GM19455 (cell line): Measurements from ENCODE around the gene UBLCP1.

Experiments
- ATAC-seq: cut with Tn5 transposase; IDR thresholded peaks from one replicate; pipeline ENCODE4 v1.9.1; 2021; ENCODE audit not compliant: unreplicated experiment

The UBLCP1 gene

GRCh38 chr5:159310511-159310910 lies 47.4 kb downstream of the UBLCP1 start:
- ATAC-seq: no peak

DNA sequence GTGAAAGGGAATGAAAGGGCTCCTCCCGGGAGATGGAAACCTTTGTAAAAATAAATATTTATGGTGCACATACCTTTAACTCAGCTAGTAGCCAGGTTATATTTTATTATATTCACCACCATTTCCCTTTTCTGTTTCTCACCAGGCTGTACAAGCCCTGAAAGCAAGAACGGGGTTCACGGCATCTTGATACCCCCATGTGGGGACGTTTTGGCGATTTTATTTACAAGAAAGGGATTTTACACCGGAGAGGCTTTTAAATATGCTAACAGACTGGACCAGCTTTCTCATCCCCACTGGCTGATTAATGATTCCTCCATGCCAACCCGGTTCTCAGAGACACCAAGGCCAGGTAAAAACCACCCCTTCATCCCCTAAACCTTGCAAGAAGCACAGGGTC lies 48.0 kb downstream of the UBLCP1 start:
- ATAC-seq: no peak

GRCh38 chr5:159313197-159313596 lies 50.1 kb downstream of the UBLCP1 start:
- no peak for ATAC-seq

DNA sequence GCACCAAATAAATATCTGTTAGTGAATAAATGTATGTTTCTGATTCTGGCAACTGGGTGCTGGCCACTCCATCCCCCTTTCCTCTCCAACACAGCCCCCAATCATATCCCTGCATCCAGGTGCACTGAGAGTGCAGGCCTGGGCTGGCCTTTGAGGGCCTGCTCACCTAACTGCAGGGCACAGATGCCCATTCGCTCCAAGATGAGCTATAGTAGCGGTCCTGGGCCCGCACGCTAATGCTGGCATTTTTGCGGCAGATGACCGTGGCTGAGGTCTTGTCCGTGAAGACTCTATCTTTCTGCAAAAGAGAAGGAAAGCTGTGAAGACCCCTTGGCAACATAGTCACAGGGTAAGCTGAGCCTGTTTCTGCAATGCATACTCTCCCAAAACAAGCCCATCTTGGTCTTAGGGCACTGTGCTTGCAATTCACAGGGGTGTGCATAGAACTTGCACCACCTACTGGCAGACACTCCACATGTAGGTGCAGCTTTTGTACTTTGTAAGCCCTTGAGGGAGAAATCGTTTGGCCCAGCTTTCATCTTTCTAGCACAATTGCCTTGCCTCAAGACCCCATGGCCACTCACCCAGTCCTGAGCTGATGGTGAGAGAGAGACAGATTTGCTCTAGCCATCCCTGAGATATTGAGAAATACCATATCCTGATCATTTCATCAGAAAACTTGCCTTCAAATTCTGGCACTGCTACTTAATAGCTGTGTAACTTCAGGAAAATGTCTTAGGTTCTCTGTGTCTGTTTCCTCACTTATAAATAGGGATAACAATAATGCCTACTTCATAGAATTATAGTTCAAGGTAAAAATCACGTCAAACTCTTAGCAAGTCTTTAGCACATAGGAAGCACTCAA lies 53.7 kb downstream of the UBLCP1 start:
- no peak for ATAC-seq

DNA sequence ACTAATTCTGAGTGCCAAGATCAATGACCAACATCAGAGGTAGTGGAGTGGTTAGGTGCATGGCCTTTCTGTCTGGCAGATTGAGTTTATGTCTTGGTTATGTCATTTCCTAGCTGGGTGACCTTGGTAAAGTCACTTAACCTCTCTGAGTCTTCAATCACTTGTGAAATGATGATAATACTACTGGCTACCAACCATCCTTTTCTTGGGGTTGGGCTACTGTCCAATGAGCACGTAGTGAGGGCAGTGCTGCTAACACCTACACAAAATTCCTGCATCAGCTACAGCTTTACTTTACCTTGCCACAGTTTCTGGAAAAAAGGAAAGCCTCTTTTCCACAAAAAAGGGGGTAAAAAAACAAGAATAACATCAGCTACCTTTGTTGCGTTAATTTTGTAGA lies 54.8 kb downstream of the UBLCP1 start:
- no peak for ATAC-seq

DNA sequence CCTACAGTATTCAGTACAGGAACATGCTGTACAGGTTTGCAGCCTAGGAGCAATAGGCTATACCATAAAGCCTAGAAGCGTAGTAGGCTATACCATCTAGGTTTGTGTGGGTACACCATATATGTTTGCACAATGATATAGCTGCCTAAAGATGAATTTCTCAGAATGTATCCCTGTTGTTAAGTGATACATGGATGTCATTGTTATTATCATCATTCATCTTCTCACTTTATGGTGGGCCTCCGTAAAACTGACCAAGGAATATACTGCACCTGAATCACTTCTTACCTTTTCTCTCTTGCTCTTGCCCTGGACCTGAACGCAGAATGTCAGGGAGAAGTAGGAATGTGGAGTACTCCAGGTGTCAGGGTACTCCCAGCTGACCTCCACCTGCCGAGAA lies 55.4 kb downstream of the UBLCP1 start:
- ATAC-seq: no peak

- no peak for ATAC-seq
Measured at GRCh38 chr5:159319363-159319762, 56.3 kb downstream of the UBLCP1 start.

DNA sequence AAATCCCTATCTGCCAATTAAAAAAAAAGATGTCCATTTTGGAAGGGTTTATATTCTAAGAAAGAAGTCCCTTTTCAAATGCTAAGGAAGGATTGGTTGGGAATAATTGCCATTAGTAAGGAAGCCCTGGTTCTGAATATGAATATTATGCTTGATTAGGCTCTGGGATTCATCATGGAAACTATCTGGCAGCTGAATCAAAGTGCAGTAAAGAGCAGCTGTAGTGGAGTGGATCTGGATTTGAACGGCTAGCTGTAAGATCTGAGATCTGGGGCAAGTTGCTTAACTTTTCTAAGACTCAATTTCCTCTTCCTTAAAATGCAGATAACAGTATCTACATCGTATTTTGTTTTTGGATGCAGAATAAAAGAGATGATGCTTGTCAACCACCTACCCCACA lies 56.7 kb downstream of the UBLCP1 start:
- no peak for ATAC-seq

DNA sequence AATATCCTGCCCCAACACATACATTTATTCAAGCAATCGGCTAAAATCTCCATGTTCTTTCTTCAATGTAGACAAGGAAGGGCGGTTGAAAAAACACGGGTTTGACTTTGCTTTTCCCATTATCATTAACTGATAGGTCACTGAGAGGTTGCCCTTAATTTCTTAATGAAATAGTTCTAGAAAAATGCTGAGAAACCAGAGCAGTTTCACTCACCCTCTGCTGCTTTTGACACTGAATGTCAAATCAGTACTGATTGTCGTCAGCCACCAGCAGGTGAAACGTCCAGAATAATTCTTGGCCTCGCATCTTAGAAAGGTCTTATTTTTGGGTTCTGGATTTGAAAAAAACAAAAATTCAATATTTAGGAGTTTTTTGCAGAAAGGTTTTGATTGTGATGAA lies 59.1 kb downstream of the UBLCP1 start:
- no peak for ATAC-seq

DNA sequence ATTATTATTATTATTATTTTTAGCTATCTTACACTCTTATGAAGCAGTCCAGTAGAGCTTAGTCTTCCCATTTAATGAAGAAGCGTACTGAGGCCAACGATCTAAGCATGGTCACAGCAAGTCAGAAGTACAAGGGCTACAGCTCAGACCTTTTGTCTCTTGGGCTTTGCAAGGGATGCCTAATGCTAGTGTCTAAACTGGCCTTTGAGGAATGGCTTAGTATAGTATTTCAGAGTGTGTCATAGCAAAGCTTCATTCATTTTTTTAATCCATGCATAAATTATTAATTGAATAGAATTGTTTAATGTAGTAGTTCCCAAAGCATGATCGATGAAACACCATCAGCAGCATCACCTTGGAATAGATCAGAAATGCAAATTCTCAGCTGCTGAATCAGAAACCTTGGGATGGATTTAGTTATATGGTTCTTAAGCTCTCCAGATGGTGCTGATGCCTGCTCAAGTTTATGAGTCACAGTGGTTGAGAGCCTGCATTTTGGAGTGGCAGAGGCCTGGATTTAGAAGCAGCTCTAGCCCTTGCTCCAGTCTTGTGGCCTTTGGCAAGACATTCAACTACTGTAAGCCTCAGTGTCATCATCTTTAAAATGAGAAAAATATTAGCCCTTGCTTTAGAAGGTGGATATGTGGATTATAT lies 61.1 kb downstream of the UBLCP1 start:
- ATAC-seq: no peak

DNA sequence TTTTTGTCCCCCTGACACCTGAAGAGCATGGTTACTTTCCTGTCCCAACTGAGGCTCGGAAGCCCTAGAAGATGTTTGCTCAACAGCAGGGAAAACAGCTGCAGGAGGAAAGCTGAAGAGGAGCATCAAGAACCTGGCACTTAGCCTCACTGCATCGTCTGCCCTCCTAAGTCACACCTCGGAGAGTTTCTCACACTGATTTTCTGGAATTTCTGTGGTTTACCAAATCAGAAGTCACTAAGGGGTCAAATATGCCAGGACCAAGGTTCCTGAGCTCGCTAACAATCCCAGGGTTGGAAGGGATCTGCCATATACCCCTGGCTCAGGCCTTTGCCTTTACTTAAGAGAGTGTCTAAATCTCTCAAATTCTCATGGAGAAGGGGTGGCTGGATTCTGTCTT lies 61.9 kb downstream of the UBLCP1 start:
- no peak for ATAC-seq

DNA sequence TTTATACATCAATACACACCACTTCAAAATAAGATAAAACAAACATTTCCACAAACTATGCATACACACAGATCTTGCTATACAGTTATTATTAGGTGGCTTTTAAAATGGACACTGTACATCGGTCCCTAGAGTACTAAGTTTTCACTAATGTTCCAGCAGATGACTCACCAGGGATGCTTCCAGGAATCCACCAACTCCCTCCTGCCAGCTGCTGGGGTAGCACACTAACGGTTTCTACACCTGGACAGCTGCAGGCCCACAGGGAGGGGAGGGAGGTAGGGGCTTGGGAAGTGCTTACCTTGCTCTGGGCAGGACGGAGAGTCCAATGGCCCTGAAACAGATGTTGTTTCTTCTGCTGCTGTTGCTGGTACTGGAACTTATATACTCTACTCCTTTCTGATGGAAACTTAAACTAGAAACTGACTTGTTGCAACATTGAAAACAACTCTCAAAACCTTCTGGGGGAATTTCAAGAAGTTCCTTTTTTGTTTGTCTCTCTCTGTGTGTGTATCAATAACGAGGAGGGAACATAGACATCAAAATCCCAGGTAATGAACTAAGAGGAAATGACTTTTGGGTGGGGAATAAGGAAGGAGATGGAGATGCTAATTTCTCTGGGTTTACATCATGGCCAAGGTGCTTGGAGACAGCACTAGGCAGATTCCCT lies 67.2 kb downstream of the UBLCP1 start, which contains the start of gene IL12B:
TSS of gene IL12B (minus strand) at position 357 of the 670 bp plus-strand sequence. CDS start 3,705 bp downstream, outside the sequence.
- no peak for ATAC-seq

- peak; percentile 86 for ATAC-seq
Measured at GRCh38 chr5:159331093-159331973, 68.2 kb downstream of the UBLCP1 start.

DNA sequence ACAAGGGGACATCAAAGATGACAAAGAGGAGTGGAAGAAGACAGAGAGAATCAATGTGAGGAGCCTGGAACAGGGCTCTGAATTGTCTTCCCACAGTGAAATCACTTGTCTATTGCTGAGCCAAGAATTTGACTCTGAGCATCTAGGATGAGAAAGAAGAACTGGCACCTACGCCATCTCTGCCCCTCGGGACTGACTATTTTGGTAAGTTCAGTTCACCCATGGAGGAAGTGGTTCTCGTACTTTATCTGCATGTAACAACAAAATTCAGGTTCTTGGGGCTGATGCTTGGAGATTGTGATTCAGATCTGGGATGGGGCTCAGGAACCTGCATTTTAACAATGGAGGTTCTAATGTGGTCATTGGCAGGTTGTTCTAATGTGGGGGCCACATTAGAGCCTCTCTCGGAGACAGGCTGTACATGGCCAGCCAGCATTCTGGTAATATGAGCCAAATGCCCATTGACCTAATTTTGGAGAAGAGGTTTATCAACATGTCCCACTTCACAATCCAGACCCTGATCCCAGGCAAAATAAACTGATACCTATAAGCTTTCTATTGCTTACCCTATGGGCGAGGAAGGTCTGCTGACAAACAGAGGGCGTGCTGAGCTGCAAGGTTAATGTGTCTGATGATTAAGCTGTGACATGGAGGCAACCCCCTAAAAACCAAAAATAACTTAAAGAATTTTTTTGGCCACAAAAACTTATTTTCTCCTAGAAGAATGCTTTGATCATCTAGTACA lies 69.9 kb downstream of the UBLCP1 start:
- ATAC-seq: no peak

DNA sequence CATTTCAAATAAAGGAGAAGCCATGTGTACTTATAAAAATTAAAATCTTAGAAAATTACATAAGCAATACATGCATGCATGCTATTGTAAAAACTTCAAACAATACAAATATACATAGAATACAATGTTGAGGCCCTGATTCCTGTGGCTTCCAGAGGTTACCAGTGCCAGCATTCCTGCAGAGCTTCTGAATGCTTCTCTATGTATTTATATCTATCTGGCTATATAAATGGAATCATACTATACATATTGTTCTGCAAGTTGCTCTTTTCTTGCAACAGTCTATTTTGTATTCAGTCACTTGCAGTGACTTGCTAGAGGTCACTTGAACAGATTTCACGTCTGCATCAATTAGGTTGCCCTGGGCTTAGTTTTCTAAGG lies 70.4 kb downstream of the UBLCP1 start:
- ATAC-seq: no peak
